ENCODE data around the gene MYH16.
"Not testable (repeated sequence)": the region's sequence is repeated elsewhere in the genome, so short reads cannot be mapped to it uniquely, and the experiment has no call there.

Gene MYH16

DNA sequence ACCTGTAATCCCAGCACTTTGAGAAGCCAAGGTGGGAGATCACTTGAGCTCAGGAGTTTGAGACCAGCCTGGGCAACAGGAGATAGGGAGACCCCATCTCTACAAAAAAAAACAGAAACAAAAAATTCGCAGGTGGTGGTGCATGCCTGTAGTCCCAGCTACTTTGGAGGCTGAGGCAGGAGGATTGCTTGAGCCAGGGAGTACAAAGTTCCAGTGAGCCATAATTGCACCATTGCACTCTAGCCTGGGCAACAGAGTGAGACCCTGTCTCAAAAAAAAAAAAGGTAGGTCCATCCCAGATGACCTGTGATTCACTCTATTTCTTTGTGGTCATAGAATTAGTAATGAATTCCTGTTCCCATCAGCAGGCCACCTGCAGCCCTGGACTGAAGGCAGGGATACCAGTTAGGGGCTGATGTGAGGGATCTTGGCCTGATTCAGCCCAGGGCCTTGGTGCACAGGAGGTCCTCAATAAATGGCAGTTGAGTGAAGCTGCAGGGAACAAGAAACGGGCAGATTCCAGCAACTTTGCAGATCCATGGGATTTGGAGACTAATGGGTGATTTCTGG, at the start of gene MYH16:
Gene MYH16 (plus strand): TSS at position 364 of the 570 bp plus-strand sequence.
- no peak for DNase-seq (ENCODE audit: low spot score)

DNA sequence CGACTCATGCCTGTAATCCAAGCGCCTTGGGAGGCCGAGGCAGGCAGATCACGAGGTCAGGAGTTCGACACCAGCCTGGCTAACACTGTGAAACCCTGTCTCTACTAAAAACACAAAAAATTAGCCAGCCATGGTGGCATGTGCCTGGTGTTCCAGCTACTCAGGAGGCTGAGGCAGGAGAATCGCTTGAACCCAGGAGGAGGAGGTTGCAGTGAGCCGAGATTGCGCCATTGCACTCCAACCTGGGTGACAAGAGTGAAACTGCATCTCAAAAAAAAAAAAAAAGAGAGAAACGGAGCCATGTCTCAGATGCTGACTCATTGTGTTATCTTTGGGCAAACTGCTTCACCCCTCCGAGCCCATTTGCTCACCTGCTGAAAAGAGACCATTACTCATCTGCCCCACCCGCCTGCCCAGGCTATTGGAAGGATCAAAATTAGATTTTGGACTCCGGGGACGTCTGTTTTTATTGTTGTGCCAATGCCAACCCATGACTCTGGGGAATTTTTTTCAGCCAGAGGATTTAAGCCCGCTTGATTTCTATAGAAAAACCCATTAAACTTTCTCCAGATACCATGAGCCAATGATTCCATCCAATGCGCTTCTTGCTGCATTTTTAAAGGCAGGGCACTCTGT, 48.3 kb upstream of the MYH16 start:
- DNase-seq (ENCODE audit: low spot score) = peak; percentile 54

DNA sequence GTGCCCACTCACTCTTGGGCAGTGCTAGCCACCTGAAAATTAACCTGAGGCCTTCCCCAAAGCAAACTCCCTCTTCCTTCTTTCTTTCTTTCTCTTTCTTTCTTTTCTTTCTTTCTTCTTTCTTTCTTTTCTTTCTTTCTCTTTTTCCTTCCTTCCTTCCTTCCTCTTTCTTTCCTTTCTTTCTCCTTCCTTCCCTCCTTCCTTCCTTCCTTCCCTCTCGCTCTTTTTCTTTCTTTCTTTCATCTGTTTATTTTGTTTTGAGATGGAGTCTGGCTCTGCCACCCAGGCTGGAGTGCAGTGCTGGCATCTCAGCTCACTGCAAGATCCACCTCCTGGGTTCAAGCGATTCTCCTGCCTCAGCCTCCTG, 47.8 kb upstream of the MYH16 start:
- no peak for DNase-seq (ENCODE audit: low spot score)

DNA sequence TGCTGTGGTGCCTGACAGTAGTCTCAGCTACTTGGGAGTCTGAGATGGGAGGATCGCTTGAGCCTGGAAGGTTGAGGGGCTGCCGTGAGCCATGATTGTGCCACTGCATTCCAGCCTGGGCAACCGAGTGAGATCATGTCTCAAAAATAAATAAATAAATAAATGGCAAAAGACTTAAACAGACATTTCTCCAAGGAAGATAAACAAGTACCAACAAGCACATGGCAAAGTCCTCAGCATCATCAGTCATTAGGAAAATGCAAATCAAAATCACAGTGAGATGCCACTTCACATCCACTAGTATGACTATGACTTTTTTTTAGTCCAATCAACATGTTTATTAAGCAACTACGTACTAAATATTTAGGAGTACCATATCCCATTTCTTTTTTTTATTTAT, 43.4 kb upstream of the MYH16 start:
- no peak for DNase-seq (ENCODE audit: low spot score)

DNA sequence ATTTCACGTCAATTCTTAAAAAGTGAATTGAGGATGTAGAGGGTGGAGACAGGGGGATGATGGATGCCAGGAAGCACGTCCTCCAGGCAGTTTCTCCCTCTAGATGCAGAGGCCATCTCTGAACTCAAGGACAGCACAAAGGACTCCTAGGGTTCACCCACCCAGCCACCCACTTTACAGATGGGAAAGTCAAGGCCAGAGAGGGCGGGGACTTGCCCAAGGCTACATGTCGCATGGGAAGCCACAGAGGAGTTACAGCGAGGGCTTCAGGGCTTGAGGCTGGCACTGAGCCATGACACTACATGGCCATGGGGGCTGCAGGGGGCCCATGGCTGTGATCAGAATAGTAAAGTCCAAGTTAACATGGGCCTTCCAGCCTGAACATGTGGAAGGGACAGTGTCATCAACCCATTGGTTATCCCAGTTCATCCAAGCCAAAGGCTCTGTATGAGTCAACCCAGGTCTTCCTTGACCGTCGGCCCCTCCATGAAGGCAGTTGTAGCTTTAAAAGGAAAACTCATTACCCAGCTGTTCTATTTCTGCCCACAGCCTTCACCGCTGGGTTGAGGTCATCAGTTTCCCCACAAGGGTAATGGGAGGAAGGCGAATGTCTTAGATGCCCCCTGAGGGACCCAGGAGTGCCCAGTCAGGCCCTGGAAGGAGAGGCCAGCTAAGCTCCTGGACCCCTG, 40.4 kb upstream of the MYH16 start:
- no peak for DNase-seq (ENCODE audit: low spot score)

DNA sequence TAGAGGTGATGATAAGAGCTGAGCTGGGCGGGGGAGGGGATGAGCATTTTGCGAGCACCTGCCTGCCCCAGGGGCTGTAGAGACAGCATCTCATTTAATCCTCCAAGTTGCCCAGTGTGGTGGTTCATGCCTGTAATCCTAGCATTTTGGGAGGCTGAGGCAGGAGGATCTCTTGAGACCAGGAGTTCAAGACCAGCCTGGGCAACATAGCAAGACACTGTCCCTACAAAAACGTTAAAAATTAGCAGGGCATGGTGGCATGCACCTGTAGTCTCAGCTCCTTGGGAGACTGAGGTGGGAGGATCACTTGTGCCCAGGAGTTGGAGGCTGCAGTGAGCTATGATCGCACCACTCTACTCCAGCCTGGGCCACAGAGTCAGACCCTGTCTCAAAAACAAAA, 39.7 kb upstream of the MYH16 start:
- DNase-seq (ENCODE audit: low spot score) = not testable (repeated sequence)

DNA sequence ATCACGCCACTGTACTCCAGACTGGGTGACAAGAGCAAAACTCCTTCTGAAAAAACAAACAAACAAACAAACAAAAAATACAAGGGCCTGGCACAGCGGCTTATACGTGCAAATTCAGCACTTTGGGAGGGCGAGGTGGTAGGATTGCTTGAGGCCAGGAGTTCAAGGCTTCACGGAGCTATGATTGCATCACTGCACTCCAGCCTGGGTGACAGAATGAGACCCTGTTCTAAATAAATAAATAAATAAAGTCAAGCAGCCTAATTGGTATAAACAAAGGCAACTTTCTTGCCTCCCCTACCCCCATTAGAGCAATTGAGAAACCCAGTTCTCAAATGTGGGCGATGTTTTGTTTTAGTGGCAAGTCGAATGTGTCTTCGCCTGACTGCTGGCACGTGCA, 38.5 kb upstream of the MYH16 start:
- no peak for DNase-seq (ENCODE audit: low spot score)

DNA sequence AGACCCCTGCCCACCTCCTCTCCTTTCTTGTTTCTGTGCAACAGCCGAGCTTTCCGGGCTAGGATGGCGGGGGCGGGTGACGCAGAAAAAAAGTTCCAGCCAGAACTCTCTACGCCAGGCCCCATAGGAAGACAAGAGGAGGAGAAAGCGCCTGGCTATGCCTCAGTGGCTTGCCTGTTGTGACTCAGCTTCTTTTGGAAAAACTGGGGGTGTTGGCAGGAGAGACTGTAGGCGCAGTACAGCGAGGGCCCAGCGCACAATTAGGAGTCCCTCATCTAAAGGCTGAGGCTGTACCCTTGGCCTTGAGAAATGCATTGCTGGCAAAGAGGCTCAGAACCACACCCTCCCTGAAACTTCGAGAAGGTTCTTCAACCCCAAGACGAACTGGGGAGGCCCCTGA, 36.7 kb upstream of the MYH16 start:
- DNase-seq (ENCODE audit: low spot score) = no peak

DNA sequence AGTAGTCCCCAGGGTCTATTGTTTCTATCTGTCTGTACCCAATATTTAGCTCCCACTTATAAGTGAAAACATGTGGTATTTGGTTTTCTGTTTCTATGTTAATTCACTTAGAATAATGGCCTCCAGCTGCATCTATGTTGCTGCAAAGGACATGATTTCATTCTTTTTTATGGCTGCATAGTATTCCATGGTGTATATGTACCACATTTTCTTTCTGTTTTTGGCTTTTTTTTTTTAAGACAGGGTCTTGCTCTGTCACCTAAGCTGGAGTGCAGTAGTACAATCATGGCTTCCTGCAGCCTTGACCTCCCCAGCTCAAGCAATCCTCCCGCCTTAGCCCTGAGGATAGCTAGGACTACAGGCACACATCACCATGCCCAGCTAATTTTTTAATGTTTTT, 34.8 kb upstream of the MYH16 start:
- DNase-seq (ENCODE audit: low spot score) = not testable (repeated sequence)

DNA sequence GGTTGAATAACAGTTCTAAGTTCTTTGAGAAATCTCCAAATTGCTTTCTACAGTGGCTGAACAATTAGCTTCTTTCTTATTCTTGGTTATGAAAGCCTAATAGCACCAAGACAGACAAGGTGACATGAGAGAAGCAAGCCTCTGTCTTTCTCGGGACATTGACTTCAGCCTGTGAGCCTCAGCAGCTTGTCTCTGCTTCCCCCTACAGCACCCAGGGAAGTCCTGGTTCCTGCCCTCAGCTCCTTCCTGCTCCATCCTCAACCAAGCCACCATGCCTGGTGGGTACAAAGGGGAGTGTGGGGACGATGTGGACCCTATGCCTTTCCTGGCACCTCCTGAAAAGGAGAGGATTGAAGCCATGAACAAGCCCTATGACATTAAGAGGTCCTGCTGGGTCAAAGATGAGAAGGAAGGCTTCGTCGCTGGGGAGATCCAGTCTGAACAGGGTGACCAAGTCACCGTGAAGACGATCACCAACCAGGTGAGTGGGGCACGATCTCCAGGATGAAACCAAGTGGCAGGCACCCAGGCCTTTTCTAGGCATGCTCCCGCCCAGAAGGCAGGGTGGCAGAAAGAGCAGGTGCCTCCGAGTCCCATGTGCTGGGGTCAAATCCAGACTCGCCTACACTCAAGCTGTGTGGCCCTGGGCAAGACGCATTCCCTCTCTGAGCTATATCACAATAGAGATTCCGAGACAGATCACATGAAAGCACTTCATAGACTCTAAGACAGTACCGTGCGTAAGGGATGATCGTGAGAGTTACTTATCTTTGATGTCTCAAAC, 33.9 kb upstream of the MYH16 start:
- no peak for DNase-seq (ENCODE audit: low spot score)

DNA sequence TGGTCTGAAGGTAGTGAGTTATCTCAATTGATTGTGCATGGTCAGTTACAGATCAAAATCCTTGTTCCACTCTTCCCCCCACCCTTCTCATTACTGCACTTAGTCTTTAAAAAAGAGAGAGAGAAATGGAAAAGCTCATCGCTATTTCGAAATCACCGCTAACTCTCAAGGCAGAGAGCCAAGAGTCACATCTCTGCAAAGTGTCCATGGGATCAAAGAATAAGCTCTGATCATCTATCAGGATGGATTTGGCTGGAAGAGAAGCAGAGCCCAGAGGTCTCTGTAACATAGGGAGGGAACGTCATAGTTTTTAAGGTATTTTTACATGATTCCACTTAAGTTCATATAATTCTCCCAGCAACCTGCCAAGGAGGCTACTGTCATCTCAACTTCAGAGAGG, 30.0 kb upstream of the MYH16 start:
- DNase-seq (ENCODE audit: low spot score) = no peak

DNA sequence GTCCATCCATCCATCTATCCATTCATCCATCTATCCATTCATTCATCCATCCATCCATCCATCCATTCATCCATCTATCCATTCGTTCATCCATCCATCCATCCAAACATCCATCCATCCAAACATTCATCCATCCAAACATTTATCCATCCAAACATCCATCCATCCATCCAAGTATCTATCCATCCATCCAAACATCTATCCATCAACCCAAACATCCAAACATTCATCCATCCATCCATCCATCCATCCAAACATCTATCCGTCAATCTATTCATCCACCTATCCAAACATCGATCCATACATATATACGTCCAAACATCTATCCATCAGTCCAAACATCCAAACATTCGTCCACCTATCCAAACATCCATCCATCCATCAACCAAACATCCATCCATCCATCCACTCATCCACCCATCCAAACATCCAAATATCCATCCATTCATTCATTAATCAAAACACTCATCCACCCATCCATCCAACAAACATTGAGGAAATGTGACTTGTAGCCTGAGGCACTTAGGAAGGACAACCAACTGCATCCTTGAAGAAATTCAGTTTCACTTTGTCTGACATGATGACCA, 28.8 kb upstream of the MYH16 start:
- DNase-seq (ENCODE audit: low spot score) = no peak

DNA sequence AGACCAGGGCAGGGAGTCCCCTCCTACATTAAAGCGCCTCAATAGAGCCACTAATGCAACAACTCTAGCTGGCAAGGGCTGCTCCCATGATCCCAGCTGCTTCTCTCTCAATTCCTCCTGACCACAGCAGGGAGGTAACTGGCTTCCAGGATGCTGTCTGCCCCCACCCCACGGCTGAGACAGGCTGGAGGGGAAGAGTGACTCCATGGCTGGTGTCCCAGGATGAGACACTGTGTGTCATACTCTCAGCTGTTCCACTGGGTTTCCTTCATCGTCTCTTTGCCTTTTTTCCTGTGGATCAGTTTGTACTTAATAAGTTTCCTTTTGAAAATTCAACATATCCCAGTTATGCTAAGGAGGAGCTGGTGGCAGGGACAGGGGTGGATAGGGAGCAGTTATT, 27.7 kb upstream of the MYH16 start:
- peak; percentile 76 for DNase-seq (ENCODE audit: low spot score)

DNA sequence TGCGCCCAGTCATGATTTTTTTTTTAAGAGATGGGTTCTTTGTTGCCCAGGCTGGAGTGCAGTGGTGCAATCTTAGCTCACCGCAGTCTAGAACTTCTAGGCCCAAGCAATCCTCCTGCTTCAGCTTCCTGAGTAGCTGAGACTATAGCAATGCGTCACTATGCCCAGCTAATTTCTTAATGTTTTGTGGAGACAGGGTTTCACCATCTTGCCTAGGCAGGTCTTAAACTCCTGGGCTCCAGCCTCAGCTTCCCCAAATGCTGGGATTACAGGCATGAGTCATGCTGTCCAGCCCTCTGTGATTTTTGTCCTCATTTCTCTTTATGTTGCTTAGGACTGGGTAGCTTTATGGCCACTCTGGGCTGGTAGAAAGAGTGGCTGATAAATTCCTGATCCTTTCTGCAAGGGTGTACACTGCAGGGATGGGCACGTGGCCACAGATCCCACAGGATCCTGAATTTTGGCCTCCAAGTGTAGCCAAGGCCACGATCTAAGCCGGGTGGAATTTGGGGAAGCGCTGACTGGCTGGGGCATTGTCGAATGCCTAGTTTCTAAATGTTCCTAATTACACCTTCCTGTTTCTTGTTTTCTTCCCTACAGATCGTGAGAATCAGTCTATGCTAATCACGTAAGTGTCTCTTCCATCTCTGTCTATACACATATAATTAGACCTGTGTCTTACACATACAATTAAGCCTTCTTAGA, 24.1 kb upstream of the MYH16 start:
- DNase-seq (ENCODE audit: low spot score) = no peak

DNA sequence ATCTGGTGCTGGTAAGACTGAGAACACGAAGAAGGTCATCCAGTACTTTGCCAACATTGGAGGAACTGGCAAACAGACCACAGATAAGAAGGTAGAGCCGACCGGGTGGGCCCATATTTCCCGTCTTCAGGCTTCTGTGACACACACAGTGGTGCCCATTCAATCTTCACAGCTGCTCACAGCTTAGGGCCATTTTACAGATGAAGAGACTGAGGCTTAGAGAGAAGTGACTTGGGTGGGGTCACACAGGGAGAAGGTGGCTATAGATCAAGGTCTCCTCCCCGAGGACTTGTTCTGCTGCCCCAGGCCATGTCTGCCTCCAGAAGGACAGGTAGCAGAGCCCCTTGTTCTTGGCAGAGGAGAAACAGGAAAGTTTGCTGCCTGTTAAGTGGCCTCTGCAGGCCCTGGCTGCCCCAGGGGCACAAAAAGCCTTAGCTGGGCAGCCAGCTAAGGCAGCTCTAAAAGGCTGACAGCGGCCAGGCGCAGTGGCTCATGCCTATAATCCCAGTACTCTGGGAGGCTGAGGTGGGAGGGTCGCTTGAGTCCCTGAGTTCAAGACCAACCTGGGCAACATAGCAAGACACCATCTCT, 22.6 kb upstream of the MYH16 start:
- no peak for DNase-seq (ENCODE audit: low spot score)

DNA sequence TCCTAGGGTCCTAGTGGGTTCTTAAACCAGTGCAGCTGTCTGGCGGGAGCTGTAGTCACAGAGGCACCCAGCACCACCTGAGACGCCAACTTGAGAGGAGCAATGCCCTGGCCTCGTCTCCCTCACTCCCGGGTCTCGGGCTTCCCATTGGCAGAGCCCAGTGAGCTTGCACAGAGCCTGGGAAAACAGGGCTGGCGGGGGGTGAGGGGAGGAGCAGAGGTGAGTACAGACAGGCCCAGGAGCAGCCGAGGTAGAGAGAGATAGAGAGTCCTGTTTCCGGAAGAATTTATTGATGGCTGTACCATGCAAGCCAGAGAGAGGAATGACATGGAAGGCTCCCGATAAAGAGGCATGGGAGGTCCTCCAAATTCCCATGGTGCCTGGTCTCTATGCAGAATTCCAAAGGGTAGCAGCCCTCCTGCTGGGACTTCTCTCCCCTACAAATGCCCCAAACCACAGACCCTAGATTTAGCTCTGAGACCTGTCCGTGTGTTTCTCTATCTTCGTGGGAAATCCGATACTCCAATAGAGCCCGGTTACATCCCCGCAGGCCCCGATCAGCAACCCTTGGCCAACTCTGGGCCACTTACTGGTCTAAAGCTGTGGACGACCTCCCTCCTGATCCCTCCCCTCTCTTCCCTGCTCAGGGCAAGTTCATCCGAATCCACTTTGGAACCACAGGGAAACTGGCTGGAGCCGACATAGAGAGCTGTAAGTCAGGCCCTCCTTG, 20.3 kb upstream of the MYH16 start:
- DNase-seq (ENCODE audit: low spot score) = no peak

DNA sequence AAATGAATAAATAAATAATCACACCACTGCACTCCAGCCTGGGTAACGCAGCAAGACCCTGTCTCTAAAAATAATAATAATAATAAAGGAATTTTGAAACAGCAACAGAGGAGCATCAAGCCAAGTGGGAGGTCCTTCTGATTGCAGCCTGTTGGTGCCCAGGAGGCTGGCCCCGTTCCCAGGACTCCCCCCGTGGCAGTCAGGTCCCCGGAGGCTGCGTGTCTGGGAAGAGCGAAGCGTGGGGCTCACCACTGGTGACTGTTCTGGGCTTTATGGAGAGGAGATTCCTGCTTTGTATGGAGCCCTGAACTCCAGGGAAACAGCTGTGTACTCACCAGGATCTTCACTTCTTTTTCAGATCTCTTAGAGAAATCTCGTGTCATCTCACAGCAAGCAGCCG, 19.3 kb upstream of the MYH16 start:
- DNase-seq (ENCODE audit: low spot score) = no peak

DNA sequence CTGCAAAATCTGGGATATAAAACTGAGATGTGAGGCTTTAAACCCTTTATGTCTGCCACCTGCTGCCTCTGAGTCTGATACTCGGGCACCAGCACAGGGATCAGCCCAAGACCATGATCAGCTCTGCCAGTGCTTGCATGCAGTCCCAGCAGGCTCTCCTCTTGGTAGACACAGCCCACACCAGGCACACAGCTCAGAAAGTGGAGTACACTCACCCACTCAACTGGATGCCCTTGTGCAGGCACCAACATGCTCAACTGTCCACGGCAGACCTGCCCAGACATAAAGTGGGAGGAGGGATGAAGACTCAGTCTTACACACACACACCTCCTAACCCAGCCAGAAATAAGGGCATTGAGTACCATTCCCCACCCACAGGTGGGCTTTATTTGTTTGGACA, 18.2 kb upstream of the MYH16 start:
- no peak for DNase-seq (ENCODE audit: low spot score)

DNA sequence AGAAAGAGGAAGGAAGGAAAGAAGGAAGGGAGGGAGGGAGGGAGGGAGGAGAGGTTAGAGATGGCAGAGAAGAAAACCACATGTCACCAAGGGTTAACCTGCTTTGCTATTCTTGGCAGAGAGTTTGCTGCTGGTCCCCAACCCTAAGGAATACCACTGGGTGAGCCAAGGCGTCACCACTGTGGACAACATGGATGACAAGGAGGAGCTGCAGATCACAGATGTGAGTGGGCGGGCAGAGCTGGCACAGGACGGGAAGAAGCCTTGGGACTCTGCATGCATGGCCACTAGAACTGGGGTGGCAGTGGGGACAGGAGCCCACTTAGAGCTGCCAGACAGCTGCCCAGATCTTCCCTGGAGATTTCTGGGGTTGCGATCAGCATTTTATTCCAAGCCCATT, 17.2 kb upstream of the MYH16 start:
- DNase-seq (ENCODE audit: low spot score) = no peak

DNA sequence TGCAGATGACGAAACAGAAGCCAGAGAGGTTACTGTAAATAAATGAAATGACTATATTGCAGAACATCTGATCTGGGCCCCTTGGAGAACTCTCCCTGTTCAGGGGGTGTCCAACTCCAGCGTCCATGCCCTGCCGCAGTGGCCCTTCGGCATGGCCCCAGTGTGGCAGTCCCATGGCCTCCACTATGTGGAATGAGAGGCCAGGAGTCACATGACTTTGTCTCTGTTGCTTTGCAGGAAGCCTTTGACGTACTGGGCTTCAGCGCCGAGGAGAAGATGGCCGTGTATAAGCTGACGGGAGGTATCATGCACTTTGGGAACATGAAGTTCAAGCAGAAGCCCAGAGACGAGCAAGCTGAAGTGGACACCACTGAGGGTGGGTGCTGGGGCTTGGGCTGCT, 15.6 kb upstream of the MYH16 start:
- DNase-seq (ENCODE audit: low spot score) = no peak

DNA sequence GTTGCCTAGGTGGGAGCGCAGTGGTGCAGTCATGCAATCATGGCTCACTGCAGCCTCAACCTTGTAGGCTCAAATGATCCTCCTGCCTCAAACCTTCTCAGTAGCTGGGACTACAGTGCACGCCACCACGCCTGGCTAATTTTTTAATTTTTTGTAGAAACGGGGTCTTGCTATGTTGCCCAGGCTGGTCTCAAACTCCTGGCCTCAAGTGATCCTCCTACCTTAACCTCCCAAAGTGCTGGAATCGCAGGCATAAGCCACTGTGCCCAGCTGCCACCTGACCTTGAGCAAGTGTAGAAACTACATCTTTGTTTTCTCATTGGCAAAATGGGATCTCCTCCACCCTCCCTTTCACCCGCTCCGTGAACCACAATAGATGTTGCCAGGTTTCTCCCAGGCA, 15.0 kb upstream of the MYH16 start:
- no peak for DNase-seq (ENCODE audit: low spot score)

Measured in hepatic stellate cell (primary cell).